ENCODE results near the gene SENP1. TPM values are rescaled to one million over a fixed set of nuclear protein-coding genes. Genes with fewer than 3 reads are reported as not detected.

SENP1 gene
- total RNA-seq, 1 donor from 2014 or later, result 16.9 TPM

DNA sequence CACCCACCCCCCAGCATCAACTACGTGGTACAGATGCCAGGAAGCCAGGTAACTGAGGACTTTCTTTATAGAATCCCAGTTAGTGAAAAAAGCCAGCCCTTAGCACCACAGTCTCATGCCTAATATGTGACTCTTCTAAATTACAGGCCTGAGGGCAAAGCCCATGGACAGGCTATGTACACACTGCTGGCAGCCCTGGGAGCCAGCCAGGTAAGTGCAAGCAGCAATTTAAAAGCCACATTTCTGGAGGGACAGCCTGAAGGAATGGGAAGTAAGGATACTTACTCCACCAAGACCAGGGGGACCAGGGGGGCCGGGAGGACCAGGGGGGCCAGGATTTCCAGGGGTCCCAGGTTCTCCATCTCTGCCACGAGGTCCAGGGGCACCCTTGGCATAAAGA is 108.6 kb downstream of the SENP1 start:
- Histone ChIP-seq H3K9me3 (no peaks in the 10 kb centered on the region), H3K36me3 (no peaks in the 10 kb centered on the region), H3K27ac (no peak overlapping the region), H3K27me3 (peaks cover 38% of the 10 kb centered on the region), H3K4me3 (no peak overlapping the region), H3K4me1 (peaks cover 21% of the 10 kb centered on the region)
- intact Hi-C loops (cut with DNase I), result no loop called here
- DNase-seq, result no peak
- TF ChIP-seq, protein P1, sequence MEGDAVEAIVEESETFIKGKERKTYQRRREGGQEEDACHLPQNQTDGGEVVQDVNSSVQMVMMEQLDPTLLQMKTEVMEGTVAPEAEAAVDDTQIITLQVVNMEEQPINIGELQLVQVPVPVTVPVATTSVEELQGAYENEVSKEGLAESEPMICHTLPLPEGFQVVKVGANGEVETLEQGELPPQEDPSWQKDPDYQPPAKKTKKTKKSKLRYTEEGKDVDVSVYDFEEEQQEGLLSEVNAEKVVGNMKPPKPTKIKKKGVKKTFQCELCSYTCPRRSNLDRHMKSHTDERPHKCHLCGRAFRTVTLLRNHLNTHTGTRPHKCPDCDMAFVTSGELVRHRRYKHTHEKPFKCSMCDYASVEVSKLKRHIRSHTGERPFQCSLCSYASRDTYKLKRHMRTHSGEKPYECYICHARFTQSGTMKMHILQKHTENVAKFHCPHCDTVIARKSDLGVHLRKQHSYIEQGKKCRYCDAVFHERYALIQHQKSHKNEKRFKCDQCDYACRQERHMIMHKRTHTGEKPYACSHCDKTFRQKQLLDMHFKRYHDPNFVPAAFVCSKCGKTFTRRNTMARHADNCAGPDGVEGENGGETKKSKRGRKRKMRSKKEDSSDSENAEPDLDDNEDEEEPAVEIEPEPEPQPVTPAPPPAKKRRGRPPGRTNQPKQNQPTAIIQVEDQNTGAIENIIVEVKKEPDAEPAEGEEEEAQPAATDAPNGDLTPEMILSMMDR (IDR thresholded peaks at IDR 0.05), result no peak
- no peak for ATAC-seq

DNA sequence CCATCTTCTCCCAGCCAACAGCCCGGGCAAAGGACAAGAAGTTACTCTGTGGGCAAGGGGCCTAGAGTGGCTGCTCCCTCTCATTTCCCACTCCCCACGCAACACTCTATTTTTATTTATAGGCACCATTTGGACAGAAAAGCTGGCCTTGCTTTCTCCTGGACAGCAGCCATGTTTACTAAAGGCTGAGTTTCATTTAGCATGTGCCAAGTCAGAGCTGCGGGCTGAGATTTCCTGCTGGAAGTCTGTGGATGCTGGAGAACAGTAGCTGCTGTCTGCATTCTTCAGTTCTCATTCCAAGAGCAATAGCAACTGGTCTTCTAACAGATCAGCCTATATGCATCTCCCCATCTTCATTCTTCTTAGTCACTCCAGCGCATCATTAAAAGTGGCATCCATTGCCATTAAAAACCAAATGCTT is 109.9 kb downstream of the SENP1 start:
- Histone ChIP-seq H3K27ac (no peak overlapping the region), H3K36me3 (no peaks in the 10 kb centered on the region), H3K4me1 (peaks cover 8% of the 10 kb centered on the region), H3K4me3 (no peak overlapping the region), H3K27me3 (peaks cover 26% of the 10 kb centered on the region), H3K9me3 (no peaks in the 10 kb centered on the region)
- no peak for DNase-seq
- intact Hi-C loops (cut with DNase I), result no loop called here
- TF ChIP-seq, protein P1 (IDR thresholded peaks at IDR 0.05), result no peak
- ATAC-seq, result no peak

DNA sequence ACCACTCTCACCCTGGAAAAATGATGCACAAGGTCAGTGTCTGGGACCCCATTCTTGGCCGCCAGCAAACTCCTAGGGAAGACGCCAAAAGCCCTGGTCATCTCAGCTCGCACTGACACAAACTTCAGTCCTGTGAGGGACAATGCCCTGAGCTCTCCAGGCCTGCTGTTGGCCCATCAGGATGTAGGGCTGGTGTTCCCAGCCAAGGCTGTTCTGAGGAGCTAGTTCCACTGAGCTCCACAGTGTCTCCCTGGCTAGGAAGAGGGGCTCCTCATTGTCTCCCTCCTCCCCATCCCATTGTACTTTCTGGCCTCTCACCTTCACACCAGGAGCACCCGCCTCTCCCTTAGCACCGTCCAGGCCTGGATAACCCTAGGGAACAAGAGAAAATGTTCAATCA is 112.4 kb downstream of the SENP1 start:
- intact Hi-C loops (cut with DNase I), result no loop called here
- H3K36me3 ChIP-seq, result no peaks in the 10 kb centered on the region
- no peak for ATAC-seq
- DNase-seq, result no peak
- H3K4me1 ChIP-seq, result peaks cover 5% of the 10 kb centered on the region
- H3K4me3 ChIP-seq, result no peak overlapping the region
- peaks cover 2% of the 10 kb centered on the region for H3K27me3 ChIP-seq
- TF ChIP-seq, protein P1 (IDR thresholded peaks at IDR 0.05), result no peak
- H3K9me3 ChIP-seq, result no peaks in the 10 kb centered on the region
- no peak overlapping the region for H3K27ac ChIP-seq

Small RNA genes lying within 50 kb of the gene (microRNA-seq; reads per million reads assigned to microRNA genes)
- gene MIR6505 (ENCODE audit: borderline microRNAs expressed), result 0.83 reads per million

Other genes with a start within 250 kb of the SENP1 start
- gene VDR, start 201.1 kb downstream of the SENP1 start, total RNA-seq, result 28.7 TPM
- 45.4 TPM for gene TMEM106C, start 142.5 kb downstream of the SENP1 start, total RNA-seq
- gene COL2A1, start 101.6 kb downstream of the SENP1 start, total RNA-seq, result not detected
- 41.8 TPM for gene PFKM, start 13.3 kb upstream of the SENP1 start, total RNA-seq
- gene ASB8, start 51.4 kb upstream of the SENP1 start, total RNA-seq, result 34.5 TPM
- 0.61 TPM for gene CCDC184, start 77.6 kb upstream of the SENP1 start, total RNA-seq
- not detected for gene OR10AD1, start 97.2 kb upstream of the SENP1 start, total RNA-seq
- gene ZNF641, start 244.8 kb upstream of the SENP1 start, total RNA-seq, result 30.9 TPM

Measured in upper lobe of right lung (tissue), 1 donor.